Activated T-helper 1 cell treated with Interleukin-2 at 50 U/mL for 16 hours (primary cell): ENCODE data around the gene CARMIL1.

Source experiments
- DNase-seq: peaks from one replicate; pipeline ENCODE4 v3.0.0-alpha.2; 2020; ENCODE audit warnings: low read depth

The CARMIL1 gene

GRCh38 chr6:25477006-25477590, 197.9 kb downstream of the CARMIL1 start:
- DNase-seq, result no peak

DNA sequence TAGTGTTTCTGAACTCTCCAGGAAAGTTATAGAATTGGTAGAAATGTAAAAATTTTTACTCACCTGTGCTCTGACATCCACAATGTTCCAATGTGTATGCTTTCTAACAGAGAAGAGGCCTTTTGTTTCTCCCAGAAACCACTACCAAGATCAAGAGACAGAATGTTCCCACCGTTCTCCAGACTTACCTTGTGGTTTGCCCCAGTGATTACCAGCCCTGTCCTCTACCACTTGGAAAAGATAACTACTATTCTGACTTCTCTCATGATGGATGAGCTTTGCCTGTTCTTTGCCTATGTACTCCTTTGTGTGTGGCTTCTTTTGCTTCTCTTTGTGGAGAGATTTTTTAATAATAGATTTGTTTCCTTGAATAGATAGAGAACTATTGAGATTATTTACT, 199.8 kb downstream of the CARMIL1 start:
- DNase-seq, result no peak

DNA sequence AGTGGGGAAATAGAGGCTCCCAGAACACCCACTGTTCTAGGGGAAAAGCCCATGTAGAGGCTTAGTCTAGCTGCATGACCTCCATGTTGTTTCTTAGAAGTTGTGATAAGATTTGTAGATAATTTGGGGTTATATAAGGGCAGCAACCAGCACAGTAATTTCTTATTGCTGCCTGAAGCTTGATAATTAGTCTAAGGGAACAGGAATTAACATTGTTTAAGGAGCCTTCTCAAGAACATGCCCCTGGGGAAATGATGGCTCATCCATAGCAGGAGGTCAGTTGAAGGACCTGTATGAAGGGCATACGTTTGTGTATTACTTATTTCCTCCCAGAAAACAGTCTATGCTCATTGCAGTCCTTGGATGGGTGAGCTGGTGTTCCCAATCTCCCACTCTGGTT, 202.1 kb downstream of the CARMIL1 start:
- DNase-seq, result no peak

DNA sequence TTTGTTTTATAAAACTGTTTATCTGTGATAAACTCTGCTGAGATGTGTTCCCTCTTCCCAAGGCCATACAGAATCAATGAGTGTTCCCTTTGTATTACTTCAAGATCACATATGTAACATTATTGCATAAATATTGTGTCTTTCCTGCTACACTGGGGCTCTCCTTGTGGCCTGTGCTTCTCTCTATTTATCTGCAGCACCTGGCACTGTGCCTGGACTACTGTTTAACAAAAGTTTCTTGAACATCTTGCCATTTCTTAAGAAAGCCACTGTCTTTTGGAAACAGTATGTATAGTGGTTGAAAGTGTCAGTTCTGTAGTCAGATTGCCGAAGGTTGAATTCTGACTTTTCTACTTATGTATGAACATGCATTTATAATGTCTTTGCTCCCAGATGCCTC, 203.8 kb downstream of the CARMIL1 start:
- no peak for DNase-seq

- DNase-seq, result no peak
These were observed 204.8 kb downstream of the CARMIL1 start for GRCh38 chr6:25483943-25484342.

DNA sequence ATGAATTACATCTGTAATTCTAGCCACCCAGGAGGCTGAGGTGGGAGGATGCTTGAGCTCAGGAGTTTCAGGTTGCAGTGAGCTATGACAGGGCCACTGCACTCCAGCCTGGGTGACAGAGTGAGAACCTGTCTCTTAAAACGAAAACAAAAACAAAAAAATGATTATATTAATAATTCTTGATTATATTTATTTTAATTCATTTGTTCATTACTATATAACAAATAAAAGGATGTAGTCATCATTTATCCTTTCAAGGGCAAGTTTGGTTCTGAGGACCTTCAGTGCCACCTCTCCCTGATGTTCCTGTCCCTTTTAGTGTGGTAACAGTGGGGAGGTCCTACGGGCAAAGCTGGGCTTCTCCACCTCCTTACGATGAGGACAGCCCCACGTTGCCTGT, 205.7 kb downstream of the CARMIL1 start:
- no peak for DNase-seq

DNA sequence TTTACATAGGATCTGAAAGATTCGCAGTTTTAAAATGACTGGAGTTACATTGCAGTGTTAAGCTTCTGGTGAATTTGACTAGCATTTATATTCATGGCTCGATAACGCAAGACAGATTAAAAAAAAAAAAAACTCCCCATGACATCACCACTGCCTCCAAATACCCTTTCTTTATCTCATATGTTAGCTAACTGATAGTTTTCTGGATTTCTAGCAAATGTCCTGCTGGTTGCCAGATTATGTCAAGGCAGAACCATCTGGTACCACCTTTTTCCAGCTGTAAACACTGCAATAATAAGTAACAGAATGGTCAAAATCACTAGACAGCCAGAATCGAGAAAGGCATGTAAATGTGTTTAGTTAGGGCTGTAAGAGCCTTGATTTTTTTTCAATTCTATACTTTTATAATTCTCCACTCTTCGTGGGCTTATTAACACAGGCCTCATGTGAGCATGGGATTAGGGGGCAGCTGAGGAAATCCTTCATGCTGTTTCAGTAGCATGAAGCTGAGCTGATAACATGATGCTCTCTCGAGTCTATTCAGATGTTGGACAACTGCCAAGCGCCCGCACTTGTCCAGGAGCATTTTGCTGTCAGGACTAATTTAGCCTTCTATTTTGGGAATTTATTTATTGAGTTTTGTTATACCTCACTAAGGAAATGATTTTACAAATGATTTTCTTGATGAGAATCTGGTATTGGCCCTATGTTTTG, 206.8 kb downstream of the CARMIL1 start:
- DNase-seq, result no peak

DNA sequence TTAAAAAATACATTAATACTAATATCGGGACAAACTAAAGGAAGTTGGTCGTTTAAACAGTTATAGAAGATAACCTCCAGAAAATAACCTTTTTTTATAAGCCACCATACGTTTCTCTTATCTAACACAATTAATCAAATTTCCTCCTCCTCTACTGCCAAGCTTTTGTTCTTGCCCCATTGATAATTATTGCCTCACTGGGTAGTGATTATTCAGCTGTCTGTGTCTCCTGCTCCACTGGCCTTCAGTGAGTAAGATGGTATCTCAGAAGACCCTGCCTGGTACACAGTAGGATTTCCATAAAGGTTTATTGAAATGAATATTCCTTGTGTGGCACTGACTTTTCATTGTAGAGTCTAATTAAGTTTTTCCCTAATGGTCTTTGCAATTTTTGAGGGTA, 207.4 kb downstream of the CARMIL1 start:
- DNase-seq, result no peak

GRCh38 chr6:25487012-25487411, 207.8 kb downstream of the CARMIL1 start:
- DNase-seq, result no peak

- no peak for DNase-seq
These were observed 209.0 kb downstream of the CARMIL1 start for GRCh38 chr6:25488156-25488555.

- DNase-seq, result no peak
These were observed 210.2 kb downstream of the CARMIL1 start for GRCh38 chr6:25489399-25489798.

DNA sequence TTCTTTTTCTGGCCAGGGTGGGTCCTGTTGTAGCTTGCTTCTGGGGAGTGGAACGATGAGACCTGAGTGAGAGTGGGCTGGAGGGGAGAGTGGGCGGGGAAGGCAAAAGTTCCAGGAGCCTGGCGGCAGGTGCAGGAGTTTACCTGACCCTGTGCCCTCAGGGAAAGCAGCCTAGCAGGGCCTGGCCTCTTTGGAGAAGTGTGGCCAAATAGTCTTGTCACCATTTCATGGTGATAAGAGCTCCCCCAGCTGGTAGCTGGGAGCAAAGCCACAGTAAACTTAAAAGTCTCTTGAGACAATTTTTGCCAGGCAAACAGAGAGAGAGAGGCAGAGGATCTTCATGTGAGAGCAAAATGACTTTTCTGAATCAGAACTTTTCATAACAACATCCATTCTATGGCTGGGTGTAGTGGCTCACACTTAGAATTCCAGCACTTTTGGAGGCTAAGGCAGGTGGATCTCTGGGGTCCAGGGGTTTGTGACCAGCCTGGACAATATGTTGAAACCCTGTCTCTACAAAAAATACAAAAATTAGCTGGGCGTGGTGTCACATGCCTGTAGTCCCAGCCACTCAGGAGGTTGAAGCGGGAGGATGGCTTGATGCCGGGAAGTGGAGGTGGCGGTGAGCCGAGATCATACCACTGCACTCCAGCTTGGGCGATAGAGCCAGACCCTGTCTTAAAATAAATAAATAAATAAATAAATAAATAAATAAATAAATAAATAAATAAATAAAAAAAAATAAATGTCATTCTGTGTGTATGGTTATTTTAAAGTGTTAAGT, 211.0 kb downstream of the CARMIL1 start:
- peak; percentile 23 for DNase-seq

DNA sequence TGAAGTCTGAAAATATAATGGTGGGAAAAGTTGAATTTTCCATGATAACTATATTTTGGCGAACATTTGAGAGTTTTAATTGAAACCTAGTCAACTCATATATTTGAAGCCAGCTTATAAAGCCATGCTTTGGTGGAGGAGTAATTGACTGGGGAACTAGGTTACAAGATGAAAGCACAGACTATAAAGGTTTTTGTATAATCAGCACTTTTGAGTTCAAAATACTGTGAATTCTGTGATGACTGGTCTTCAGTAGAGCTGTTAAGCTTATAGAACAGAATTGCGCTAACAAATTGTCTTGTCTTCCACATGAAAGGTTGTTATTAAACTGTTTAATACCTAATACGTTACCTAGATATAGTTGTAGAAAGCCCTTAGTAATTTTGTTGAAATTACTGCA, 213.8 kb downstream of the CARMIL1 start:
- no peak for DNase-seq

GRCh38 chr6:25494469-25494868, 215.3 kb downstream of the CARMIL1 start:
- DNase-seq, result no peak

- DNase-seq, result no peak
These were observed 218.3 kb downstream of the CARMIL1 start for GRCh38 chr6:25497383-25498040.

DNA sequence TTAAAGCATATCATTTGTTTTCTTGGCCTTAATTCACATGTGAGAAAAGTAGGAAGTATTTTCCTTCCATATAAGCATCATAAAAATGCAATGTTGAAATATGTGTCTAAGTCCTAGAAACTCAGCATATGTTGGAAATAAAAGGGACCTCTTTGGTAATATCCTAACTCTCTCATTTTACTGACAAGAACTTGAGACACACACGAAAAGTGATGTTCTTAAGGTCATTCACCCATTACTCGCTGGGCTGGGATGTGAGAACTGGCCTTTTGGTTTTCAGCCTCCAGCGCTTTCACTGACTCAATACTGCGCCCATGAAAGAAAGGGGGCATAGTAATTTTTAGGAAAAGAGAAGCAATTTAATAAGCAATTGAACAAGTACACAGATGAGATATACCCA, 219.3 kb downstream of the CARMIL1 start:
- no peak for DNase-seq

DNA sequence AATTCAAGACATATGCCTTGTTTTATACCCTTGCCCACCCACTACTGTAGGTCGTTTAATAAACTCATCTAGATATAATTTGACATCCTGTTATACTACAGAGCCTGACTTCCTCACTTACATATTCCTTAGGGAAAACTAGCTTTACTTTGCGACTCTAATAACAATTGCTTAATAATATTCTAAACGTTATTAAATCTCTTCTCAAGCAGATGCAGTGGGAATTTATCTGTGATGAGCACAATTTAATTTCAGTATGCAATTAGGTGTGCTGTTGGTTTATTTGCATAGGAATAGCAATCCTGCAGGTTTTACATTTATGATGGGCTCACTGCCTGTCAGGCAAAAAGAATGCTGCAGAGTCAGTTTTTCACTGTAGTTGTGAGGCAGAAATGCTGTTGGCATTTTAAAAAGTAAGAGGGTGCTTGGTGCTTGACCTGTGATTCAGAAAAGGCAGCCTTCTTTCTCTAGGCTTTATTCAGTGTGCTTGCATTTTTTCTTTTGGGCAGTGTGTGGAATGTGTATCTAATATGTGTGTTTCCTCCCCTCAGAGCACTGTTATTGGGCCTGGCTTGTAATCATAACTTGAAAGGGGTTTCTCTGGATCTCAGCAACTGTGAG, 220.6 kb downstream of the CARMIL1 start:
- no peak for DNase-seq

DNA sequence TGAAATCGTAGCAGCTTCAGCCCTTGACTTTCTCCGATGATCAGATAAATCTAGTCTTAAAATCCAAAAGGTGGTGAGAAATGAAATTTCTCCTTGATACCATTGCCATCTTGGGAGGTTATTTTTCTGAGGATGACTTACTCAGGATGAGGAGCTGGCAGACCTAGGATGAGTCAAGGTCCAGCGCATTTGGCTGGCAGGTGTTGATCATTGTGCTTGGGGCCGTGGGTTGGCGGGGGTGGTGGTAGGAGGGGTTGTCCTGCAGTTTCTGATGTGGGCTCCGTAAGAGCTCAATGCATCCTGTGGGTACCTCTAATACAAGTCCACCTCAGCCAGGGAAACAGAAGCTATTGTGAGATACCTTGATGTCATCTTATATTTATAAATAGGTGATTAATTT, 224.5 kb downstream of the CARMIL1 start:
- DNase-seq, result no peak

DNA sequence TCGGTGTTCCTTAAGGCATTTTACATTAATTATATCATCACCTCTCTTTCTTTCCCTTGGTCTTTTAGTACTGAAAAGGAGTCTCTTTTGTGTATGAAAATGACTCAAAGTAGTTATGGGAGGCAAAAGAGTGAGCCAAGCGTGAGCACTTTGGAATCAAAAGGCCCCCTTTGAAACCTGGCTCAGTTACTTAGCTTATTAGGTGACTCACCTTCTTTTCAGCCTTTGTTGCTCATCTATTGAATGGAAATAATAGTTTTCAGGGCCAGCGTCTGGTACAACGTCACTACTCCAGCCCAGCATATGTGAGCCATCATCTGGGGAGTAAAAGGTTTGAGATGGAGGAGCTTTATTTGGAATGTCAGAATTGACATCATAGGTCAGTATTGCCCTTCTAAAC, 225.5 kb downstream of the CARMIL1 start:
- no peak for DNase-seq

- no peak for DNase-seq
These were observed 226.8 kb downstream of the CARMIL1 start for GRCh38 chr6:25506020-25506419.

DNA sequence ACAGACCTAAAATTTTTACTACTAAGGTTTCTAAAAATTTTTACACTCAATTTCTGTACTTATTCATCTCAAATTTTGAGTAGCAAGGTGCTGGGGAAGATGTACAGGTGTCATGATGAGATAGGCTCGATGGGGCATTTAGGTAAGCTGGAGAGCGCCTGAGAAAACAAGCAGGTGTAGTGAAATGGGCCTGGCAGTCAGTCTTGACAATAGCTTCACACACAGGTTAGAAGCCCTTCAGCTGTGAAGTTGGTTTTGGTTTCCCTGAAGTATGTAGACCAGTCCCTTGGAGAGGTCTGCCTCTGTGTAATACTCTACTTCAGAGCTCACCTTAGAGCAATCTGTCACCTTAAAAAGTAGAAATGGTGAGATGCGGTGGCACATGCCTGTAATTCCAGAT, 228.9 kb downstream of the CARMIL1 start:
- DNase-seq, result no peak

GRCh38 chr6:25511376-25511775, 232.2 kb downstream of the CARMIL1 start:
- DNase-seq, result no peak
